ENCODE measurements around the gene PNPLA2.

PNPLA2 gene

DNA sequence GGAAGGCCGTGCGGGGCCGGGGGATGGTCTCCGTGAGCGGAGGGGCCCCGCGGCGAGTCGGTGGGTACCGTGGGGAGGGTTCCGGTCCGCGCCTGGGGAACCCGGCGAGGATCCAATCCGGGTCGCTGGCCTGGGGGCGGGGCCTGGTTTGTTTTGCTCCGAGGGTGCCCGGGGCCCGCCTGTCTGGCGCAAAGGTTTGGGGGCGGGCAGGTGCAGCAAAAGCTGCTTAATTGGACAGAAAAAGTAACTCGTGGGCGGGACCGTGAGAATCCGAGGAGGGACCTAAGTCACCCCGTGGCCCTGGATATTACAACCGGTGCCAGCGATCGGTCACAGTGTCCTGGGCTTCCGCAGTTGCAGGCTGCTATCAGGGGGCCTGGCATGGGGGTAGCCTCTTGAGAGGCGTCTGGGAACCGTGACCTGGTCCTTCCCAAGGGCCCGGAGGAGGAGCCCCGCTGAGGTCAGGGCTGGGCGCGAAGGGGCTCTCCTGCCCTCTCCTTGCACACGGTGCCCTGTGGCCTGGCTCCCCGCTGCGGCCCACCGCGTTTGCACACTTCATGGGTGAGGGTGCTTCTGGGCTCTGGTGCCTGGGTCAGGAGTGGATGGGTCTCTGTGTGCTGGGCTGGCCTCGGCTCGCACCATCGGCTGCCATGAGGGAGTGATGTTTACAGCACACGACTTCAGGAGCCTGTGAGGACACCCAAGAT is 1.4 kb downstream of the PNPLA2 start:
- H3K4me2 ChIP-seq, result peak overlapping the region; percentile 81
- H3K27ac ChIP-seq, result peak overlapping the region; percentile 51
- no peaks in the 10 kb centered on the region for H3K27me3 ChIP-seq (ENCODE audit: insufficient read depth, low read depth)
- no peak overlapping the region for H3K4me3 ChIP-seq (IDR thresholded peaks at IDR 0.05; ENCODE audit: insufficient read depth, low read depth, low read length)
- peaks cover 9% of the 10 kb centered on the region for H3K4me1 ChIP-seq (ENCODE audit: low read depth, poor library complexity, severe bottlenecking)
- H3K36me3 ChIP-seq (ENCODE audit: insufficient read depth), result no peaks in the 10 kb centered on the region
- TF ChIP-seq, protein P1, sequence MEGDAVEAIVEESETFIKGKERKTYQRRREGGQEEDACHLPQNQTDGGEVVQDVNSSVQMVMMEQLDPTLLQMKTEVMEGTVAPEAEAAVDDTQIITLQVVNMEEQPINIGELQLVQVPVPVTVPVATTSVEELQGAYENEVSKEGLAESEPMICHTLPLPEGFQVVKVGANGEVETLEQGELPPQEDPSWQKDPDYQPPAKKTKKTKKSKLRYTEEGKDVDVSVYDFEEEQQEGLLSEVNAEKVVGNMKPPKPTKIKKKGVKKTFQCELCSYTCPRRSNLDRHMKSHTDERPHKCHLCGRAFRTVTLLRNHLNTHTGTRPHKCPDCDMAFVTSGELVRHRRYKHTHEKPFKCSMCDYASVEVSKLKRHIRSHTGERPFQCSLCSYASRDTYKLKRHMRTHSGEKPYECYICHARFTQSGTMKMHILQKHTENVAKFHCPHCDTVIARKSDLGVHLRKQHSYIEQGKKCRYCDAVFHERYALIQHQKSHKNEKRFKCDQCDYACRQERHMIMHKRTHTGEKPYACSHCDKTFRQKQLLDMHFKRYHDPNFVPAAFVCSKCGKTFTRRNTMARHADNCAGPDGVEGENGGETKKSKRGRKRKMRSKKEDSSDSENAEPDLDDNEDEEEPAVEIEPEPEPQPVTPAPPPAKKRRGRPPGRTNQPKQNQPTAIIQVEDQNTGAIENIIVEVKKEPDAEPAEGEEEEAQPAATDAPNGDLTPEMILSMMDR (conservative IDR thresholded peaks at IDR 0.05; ENCODE audit: low read depth, low read length), result no peak
- peak overlapping the region; percentile 47; the same call in 1 of the 2 replicates for H2AFZ ChIP-seq (ENCODE audit: low read depth)
- peak overlapping the region; percentile 66 for H3K9ac ChIP-seq
- no peaks in the 10 kb centered on the region for H4K20me1 ChIP-seq (ENCODE audit: insufficient read depth)
- no peaks in the 10 kb centered on the region; the same call in 1 of the 2 replicates for H3K79me2 ChIP-seq (ENCODE audit: insufficient read depth, low read depth)

DNA sequence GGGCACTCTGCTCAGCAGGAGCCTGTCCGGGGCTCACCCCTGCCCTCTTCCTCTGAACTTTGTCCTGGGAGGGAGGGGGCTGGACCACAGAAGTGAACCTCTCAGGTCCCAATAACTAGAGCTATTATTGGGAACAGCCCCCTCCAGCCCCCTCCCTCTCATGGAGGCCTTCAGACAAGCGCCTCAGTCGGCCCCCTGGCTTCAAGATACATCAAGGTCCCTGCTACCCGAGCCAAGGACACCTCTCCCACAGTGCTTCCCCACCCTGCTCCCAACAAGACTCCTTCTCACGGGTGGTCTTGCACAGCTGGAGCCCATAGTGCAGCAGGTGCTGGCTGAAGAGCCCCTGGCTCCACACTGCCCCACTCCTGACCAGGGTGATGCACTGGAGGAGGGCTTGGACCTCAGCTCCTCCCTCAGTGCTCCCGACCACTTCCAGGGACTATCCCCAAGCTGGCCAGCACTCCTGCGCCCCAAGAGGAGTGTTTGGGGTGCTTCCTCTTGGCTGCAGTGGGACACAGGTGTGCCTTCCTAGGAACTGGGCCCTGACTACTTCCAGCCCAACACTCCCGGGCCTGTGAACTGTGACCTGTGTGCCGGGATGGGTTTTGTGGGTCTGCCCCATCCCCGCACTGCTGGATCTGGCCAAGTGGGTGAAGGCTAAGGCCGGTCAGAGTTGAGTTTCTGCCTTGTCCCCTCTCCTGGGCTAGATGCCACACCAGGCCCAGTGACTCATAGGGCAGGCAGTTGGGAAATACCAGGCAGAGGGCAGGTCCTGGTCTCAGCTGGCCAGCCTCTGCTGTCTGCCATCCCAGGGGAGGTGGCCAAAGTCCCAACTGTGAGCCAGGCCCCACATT is 2.2 kb downstream of the PNPLA2 start:
- Histone ChIP-seq H3K27me3 (ENCODE audit: insufficient read depth, low read depth) (no peaks in the 10 kb centered on the region), H3K9ac (peak overlapping the region; percentile 41; the same call in 1 of the 2 replicates), H4K20me1 (ENCODE audit: insufficient read depth) (no peaks in the 10 kb centered on the region), H3K27ac (no peak overlapping the region; the same call in 1 of the 2 replicates), H3K4me3 (IDR thresholded peaks at IDR 0.05; ENCODE audit: insufficient read depth, low read depth, low read length) (no peak overlapping the region), H3K79me2 (ENCODE audit: insufficient read depth, low read depth) (no peaks in the 10 kb centered on the region; the same call in 1 of the 2 replicates), H3K4me2 (peak overlapping the region; percentile 81), H3K4me1 (ENCODE audit: low read depth, poor library complexity, severe bottlenecking) (peaks cover 9% of the 10 kb centered on the region), H2AFZ (ENCODE audit: low read depth) (no peak overlapping the region), H3K36me3 (ENCODE audit: insufficient read depth) (no peaks in the 10 kb centered on the region)
- TF ChIP-seq, protein P1 (conservative IDR thresholded peaks at IDR 0.05; ENCODE audit: low read depth, low read length), result no peak

DNA sequence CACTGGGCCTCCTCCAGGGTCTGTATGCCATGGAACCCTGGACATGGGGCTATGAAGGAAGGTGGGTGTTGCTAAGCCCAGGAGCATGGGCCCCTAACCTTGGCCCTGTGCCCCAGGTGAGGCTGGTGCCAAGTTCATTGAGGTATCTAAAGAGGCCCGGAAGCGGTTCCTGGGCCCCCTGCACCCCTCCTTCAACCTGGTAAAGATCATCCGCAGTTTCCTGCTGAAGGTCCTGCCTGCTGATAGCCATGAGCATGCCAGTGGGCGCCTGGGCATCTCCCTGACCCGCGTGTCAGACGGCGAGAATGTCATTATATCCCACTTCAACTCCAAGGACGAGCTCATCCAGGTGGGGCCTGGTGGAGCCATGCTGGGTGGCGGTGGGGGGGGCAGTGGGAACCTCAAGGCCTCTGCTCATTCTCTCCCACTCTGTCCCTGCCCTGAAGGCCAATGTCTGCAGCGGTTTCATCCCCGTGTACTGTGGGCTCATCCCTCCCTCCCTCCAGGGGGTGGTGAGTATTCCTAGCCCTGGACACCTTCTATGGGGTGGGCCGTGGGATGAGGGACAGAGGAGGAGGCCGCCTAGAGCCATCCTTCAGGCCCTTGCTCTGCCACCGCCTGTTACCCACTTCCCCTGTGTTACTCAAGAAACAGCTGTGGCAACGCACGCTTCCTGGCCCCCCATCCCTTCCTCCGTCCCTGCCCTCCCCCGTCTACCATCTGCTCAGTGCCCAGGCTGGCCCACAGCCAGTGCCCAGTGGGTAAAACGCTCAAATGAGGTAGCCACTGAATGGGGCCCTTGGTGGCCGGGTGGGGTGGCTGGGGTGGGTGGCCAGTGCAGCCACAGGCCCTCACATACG is 3.0 kb downstream of the PNPLA2 start:
- H3K9ac ChIP-seq, result no peak overlapping the region
- no peak overlapping the region for H3K27ac ChIP-seq
- H3K4me1 ChIP-seq (ENCODE audit: low read depth, poor library complexity, severe bottlenecking), result peaks cover 17% of the 10 kb centered on the region
- H2AFZ ChIP-seq (ENCODE audit: low read depth), result no peak overlapping the region
- H4K20me1 ChIP-seq (ENCODE audit: insufficient read depth), result no peaks in the 10 kb centered on the region
- TF ChIP-seq, protein P1 (conservative IDR thresholded peaks at IDR 0.05; ENCODE audit: low read depth, low read length), result no peak
- no peak overlapping the region for H3K4me3 ChIP-seq (IDR thresholded peaks at IDR 0.05; ENCODE audit: insufficient read depth, low read depth, low read length)
- no peaks in the 10 kb centered on the region for H3K36me3 ChIP-seq (ENCODE audit: insufficient read depth)
- H3K79me2 ChIP-seq (ENCODE audit: insufficient read depth, low read depth), result no peaks in the 10 kb centered on the region; the same call in 1 of the 2 replicates
- no peak overlapping the region; the same call in 1 of the 2 replicates for H3K4me2 ChIP-seq
- H3K27me3 ChIP-seq (ENCODE audit: insufficient read depth, low read depth), result no peaks in the 10 kb centered on the region

Data from KMS-11 (cell line).